ENCODE results near the gene SLC6A12. TPM values are rescaled to one million over a fixed set of nuclear protein-coding genes. Genes with fewer than 3 reads are reported as not detected.

Gene SLC6A12
- total and polyA plus RNA-seq, 2 donors (not counting 3 experiments of a cell fraction or from before 2014, with no cell fraction given): not detected

- Histone ChIP-seq H3K9me3 (replicated peaks; ENCODE audit: control insufficient read depth, insufficient read depth, low read length) (no peaks in the 10 kb centered on the region), H3K9me1 (replicated peaks; ENCODE audit: control insufficient read depth, extremely low read depth, insufficient read depth, low read length) (no peaks in the 10 kb centered on the region), H2AFZ (ENCODE audit: low read depth, low read length) (no peak overlapping the region), H3K4me2 (ENCODE audit: insufficient read depth, low read length) (no peak overlapping the region), H3K4me1 (ENCODE audit: control insufficient read depth, extremely low read depth, insufficient read depth, low read length) (no peaks in the 10 kb centered on the region), H3K27ac (ENCODE audit: insufficient read depth, low read depth, low read length) (no peak overlapping the region), H3K9ac (replicated peaks; ENCODE audit: extremely low read depth, insufficient read depth, low read length) (no peak overlapping the region), H3K79me2 (ENCODE audit: control insufficient read depth, insufficient read depth, low read length) (no peaks in the 10 kb centered on the region), H4K20me1 (replicated peaks; ENCODE audit: control insufficient read depth, extremely low read depth, insufficient read depth, low read length) (no peaks in the 10 kb centered on the region), H3K36me3 (ENCODE audit: control insufficient read depth in 2 of 2, extremely low read depth in 1 of 2, insufficient read depth in 2 of 2, low read length in 2 of 2) (no peaks in the 10 kb centered on the region), H3K4me3 (replicated peaks in 1 of 3; ENCODE audit: insufficient read depth in 1 of 3, low read depth in 1 of 3, low read length in 3 of 3) (no peak overlapping the region), H3K27me3 (ENCODE audit: control insufficient read depth in 2 of 2, insufficient read depth in 2 of 2, low read length in 2 of 2) (peaks cover 0 to 3% of the 10 kb centered on the region in 2 experiments)
- no TSS peak for BruUV-seq (replicated peaks)
- intact Hi-C loops (cut with micrococcal nuclease) (no loop called here), dilution Hi-C loops (cut with MboI; ENCODE audit: extremely low pct_ligation_motif_present, low sequenced_read_pairs) (no loop called here)
- no peak for FAIRE-seq
- ChIA-PET CTCF (interaction anchor here (0.7 kb wide), 1 partner anchor 13 kb away, joined by 3 read pairs; no protein-coding TSS in a partner anchor), POLR2A (no interaction called here)
- TF ChIP-seq JUN (IDR thresholded peaks at IDR 0.05; ENCODE audit: borderline replicate concordance, insufficient read depth, insufficient read length, low read depth): no peak
- TF ChIP-seq CTCF (IDR thresholded peaks at IDR 0.05; ENCODE audit: extremely low read depth in 1 of 2, insufficient read depth in 1 of 2, low read depth in 1 of 2, low read length in 2 of 2): no peak
- no peak for TF ChIP-seq POLR2A (IDR thresholded peaks at IDR 0.05; ENCODE audit: low read depth, low read length)
- no peak for TF ChIP-seq GATA2 (IDR thresholded peaks at IDR 0.05; ENCODE audit: insufficient read depth, insufficient read length, low read depth, low read length)
- TF ChIP-seq MYC (IDR thresholded peaks at IDR 0.05; ENCODE audit: low read depth, low read length): no peak
- TF ChIP-seq POLR2AphosphoS5 (IDR thresholded peaks at IDR 0.05; ENCODE audit: insufficient read depth, low read depth, low read length): no peak
- TF ChIP-seq EZH2 (IDR thresholded peaks at IDR 0.05; ENCODE audit: borderline replicate concordance, low read depth, low read length, severe bottlenecking): no peak
- TF ChIP-seq FOS (IDR thresholded peaks at IDR 0.05; ENCODE audit: borderline replicate concordance, insufficient read depth, low read length): no peak
- no peak for TF ChIP-seq MAX (IDR thresholded peaks at IDR 0.05; ENCODE audit: insufficient read depth, insufficient read length)
- DNase-seq (ENCODE audit: low read depth, low spot score): no peak
These were observed 20.1 kb upstream of the SLC6A12 start for GRCh38 chr12:234019-234418.

All from endothelial cell of umbilical vein (primary cell).